NCI-H1048 (cell line): Measurements from ENCODE around the gene ATP2B3.

Experiments
- DNase-seq: peaks from one replicate; lab custom pipeline; 2025; lab: John Stamatoyannopoulos, UW

ATP2B3 gene

DNA sequence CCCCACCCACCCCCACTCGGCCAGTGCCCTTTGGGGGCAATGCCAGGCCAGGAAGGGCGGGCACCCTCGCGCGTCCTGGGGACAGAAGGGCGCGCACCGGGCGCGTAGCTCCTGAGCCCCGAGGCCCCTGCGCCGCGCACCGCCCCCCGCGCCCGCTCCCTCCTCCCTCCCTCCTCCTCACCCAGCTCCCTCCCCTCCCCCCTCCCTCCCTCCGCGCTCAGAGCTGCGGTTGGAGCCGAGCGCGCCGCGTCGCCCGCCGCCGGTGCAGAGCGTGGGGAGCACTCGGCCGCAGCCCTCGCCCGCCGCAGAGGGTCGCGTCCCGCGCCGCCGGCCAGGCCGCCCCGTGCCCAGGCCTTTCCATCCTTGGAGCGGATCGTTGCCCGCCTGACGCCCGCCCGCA lies at the start of gene ATP2B3:
ATP2B3 (plus strand) TSS at position 220 of the 400 bp plus-strand sequence. CDS start 18,606 bp downstream, outside the sequence.
- no peak for DNase-seq

DNA sequence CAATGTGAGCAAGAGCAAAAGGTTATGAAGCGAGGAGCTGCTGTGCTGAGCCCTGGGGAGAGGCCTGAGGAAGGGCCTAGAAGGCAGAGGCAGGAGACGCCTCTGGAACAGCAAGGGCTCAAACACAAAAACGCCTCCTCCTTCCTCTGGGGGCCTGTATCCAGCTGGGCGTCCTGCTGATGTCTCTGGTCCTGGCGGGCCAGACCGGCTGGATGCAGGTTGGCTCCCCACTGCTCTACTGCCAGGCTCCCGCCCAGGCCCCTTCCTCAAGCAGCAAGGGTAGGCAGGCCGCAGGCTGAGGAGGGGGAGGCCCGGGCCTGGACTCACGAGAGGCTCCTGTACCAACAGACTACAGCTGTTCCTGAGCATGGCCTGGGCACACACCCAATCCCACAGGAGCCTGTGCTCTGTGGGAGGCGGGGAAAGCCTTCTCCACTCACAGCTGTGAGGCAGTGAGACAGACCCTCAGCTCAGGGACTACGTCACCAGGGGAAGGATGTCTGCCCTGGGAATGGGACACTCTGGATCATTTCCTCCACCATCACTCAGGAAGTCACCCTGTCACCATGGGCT lies 49.3 kb upstream of the ATP2B3 start:
- no peak for DNase-seq

- no peak for DNase-seq
Measured at GRCh38 chrX:153469811-153470410, 47.5 kb upstream of the ATP2B3 start.

- peak; percentile 65 for DNase-seq
Measured at GRCh38 chrX:153470411-153471363, 46.8 kb upstream of the ATP2B3 start, which contains the start of gene HAUS7. HAUS7 (minus strand) TSS chrX:153470576; CDS start chrX:153470557, 19 bp downstream.

DNA sequence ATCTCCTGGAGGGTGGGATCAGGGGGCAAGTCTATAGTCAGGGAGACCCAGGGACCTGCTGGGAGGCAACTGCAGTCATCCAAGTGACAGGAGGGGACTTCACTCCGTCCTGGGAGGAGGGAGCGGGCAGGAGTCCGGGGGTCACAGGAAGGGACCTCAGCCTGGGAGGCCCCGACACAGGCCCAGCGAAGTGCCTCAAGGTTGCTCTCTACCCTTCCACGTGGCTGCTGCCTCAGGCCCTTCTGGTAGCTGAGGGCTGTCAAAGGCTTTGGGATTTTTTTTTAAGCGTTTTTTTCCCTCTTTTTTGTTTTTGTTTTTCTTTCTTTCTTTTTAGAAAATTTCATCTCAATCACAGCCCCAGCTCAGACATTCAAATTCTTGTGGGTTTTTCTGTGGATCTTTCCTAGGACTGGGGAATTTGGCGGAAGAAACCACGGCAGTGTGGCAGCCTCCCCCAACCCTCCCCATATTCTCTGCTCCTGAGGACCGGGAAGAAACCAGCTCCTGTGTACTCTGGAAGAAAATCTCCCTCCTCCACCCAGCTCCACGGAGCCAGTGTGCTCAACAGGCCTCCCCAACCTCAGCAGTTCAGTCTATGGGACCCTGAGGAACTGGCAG lies 45.7 kb upstream of the ATP2B3 start:
- no peak for DNase-seq

DNA sequence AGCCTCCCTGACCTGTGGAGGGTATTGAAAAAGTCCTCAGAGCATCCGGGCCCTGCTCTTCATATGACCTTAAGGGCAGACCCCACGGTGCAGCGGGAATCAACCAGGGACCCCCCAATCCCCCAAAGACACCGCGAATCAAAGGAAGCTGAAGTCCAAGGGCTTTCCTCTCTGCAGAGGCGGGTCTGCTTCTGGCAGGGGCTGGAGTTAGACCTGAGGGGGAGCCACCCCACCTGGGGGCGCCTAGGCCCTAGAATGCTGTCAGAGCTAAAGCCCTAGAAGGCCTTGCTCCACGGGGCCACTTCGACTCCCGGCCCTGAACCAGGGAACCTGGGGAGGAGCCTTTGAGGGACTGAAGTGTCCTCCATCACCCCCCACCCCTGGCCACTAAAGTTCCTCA lies 44.3 kb upstream of the ATP2B3 start:
- DNase-seq: no peak

DNA sequence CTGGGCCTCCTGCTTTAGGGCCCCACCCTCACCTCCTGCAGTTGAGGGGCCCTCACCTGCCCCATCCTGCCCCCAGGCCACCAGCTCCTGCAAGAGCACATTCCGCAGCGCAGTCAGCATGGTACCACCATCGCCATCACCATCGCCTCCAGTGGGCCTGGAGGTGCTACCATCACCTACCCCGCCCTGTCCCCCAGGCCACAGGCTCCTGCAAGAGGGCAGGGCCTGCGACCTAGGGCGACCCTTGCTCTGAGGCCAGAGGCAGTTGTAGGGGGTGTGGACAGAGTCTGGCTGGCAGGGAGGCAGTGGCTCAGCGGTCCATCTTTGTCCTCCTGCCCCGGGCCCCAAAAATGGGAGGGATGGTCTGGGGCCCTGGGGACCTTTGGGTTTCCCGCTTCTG lies 43.2 kb upstream of the ATP2B3 start:
- no peak for DNase-seq

DNA sequence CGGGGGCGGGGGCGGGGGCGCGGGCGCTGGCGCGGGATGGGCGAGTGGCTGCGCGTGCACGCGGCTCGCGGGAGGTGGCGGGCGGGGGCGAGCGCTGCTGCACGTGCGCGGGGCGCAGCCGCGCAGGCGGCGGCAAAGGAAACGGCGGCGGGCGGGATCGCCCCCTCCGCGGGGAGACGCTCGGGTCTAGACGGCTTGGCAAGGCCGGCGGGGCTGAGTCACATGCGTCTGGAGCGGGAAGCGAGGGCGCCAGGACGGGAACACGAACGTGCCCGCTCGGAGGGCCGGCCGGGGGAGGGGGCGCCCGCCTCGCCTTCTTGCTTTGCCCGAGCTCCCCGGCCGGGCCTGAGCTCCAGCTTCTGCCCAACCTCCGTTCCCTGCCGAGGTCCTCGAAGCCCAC lies 42.7 kb upstream of the ATP2B3 start:
- DNase-seq: no peak

GRCh38 chrX:153475271-153475670 lies 42.2 kb upstream of the ATP2B3 start:
- no peak for DNase-seq

DNA sequence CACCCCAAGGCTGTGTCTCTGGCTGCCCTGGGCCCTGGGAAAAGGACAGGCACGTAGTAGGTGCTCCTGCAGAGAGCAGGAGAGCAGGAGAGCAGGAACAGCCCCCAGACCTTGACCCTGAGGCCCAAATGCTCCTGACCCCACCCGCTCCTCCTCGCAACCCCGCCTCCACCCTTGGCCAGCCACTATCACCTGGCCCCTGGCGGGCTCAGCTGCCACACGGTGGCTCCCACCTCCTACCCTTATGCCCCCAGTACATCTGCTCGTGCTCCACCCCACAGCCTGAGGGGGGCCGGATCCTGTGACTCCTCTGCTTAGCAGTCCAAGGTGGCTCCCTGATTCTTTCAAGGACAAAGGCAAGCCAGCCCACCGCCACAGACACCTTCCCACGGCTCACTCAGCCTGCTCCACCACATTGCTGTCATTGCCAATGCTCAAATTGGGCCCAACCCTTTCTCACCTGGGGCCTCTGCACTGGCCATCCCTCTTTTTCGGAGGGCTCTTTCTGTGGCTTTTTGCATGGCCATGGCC lies 41.6 kb upstream of the ATP2B3 start:
- no peak for DNase-seq

GRCh38 chrX:153476666-153477363 lies 40.6 kb upstream of the ATP2B3 start:
- DNase-seq: no peak

- DNase-seq: no peak
Measured at GRCh38 chrX:153477364-153477857, 40.0 kb upstream of the ATP2B3 start.

GRCh38 chrX:153477901-153478300 lies 39.5 kb upstream of the ATP2B3 start:
- DNase-seq: no peak

GRCh38 chrX:153478746-153479145 lies 38.7 kb upstream of the ATP2B3 start:
- no peak for DNase-seq

GRCh38 chrX:153481043-153481442 lies 36.4 kb upstream of the ATP2B3 start:
- no peak for DNase-seq

- DNase-seq: no peak
Measured at GRCh38 chrX:153482376-153483015, 34.9 kb upstream of the ATP2B3 start.

DNA sequence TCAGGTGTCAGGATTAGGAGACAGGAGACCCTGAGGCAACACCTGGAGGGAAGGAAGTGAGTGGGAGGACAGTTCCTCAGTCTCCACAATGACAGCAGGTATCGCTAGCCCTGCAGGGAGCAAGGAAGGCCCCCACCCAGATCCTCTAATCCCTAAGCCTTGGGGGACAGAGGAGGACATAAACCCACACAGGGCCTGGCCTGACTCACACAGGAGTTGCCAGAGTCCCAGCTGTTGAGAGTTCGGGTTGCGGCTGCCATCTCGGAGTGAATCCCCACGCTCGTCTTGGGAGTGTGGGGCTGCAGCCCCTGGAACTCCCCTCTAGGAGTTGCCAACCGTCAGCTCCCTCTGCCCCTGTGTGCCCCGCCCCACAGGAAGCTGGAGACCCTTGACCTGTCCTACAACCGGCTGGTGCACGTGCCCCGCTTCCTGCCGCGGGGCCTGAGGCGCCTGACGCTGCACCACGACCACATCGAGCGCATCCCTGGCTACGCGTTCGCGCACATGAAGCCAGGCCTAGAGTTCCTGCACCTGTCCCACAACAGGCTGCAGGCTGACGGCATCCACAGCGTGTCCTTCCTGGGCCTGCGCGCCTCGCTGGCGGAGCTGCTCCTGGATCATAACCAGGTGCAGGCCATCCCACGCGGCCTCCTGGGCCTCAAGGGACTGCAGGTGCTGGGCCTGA lies 31.9 kb upstream of the ATP2B3 start:
- no peak for DNase-seq

GRCh38 chrX:153486171-153486570 lies 31.3 kb upstream of the ATP2B3 start:
- DNase-seq: no peak

DNA sequence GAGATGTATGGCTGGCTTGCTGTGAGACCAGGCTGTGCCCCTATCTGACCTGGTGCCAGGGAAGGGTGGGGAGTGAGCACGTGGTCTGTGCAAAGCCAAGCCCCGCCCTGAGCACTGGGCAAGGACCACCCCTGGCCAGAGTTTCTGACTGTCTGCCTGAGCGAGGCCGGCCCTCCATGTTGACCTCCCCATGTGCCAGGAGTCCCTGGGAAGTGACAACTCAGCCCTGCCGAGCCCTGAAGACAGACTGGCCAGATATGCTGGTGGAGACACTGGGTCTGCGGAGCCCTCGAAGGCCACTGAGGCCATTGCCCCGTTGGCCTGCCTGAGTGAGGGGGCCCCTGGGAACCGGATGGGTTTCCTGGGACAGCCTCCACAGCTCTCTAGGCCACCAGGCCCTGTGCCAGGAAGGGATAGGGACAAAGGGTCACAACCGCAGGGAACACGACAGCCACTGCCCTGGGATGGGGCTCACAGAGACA lies 29.8 kb upstream of the ATP2B3 start:
- no peak for DNase-seq
